ENCODE data around the gene ALDH3A2. TPM values are rescaled to one million over a fixed set of nuclear protein-coding genes. Genes with fewer than 3 reads are reported as not detected.

ALDH3A2 gene
- total RNA-seq, 1 experiment from 2014 or later, result 44.4 TPM

- H3K27me3 ChIP-seq (ENCODE audit: control insufficient read depth, insufficient read depth, low read length), result no peaks in the 10 kb centered on the region
- no peaks in the 10 kb centered on the region; the same call in 1 of the 2 replicates for H3K9me3 ChIP-seq (ENCODE audit: control insufficient read depth, insufficient read depth, low read depth, low read length)
- intact Hi-C loops (cut with micrococcal nuclease; ENCODE audit: unreplicated experiment), result no loop called here
- H3K27ac ChIP-seq (ENCODE audit: low read length), result no peak overlapping the region
- BruUV-seq (replicated peaks), result no TSS peak
- no peak for TF ChIP-seq CTCF (IDR thresholded peaks at IDR 0.05)
- in situ Hi-C loops (cut with HindIII; ENCODE audit: low pct_unique_long_range_greater_than_20kb, low sequenced_read_pairs), result no loop called here
- no peak overlapping the region for H3K4me3 ChIP-seq (ENCODE audit: low read depth in 2 of 2, low read length in 2 of 2)
- CTCF ChIA-PET, result no interaction called here
- ATAC-seq, result no peak
- DNase-seq (ENCODE audit: low read depth, low spot score), result no peak
- no peaks in the 10 kb centered on the region; the same call in 1 of the 2 replicates for H3K4me1 ChIP-seq (ENCODE audit: control insufficient read depth, insufficient read depth, low read length)
- no peaks in the 10 kb centered on the region; the same call in 1 of the 2 replicates for H3K36me3 ChIP-seq (ENCODE audit: control insufficient read depth, insufficient read depth, low read length)
- POLR2A ChIA-PET, result no interaction called here
These were observed 8.5 kb downstream of the ALDH3A2 start for GRCh38 chr17:19656851-19657581.

GRCh38 chr17:19659366-19660177 lies 11.0 kb downstream of the ALDH3A2 start:
- no peaks in the 10 kb centered on the region; the same call in 1 of the 2 replicates for H3K36me3 ChIP-seq (ENCODE audit: control insufficient read depth, insufficient read depth, low read length)
- no peaks in the 10 kb centered on the region; the same call in 1 of the 2 replicates for H3K9me3 ChIP-seq (ENCODE audit: control insufficient read depth, insufficient read depth, low read depth, low read length)
- no peak overlapping the region for H3K27ac ChIP-seq (ENCODE audit: low read length)
- ChIA-PET CTCF (interaction anchor here (0.7 kb wide), 2 partner anchors 60 to 94 kb away, joined by 4 to 5 read pairs; no protein-coding TSS in a partner anchor), POLR2A (no interaction called here)
- DNase-seq (ENCODE audit: low read depth, low spot score) (no peak), ATAC-seq (no peak)
- TF ChIP-seq CTCF (IDR thresholded peaks at IDR 0.05) (no peak), TCF7L2 (IDR thresholded peaks at IDR 0.05; ENCODE audit: low read depth, low read length) (no peak), POLR2AphosphoS5 (IDR thresholded peaks at IDR 0.05; ENCODE audit: low read depth, low read length) (no peak), SIN3A (IDR thresholded peaks at IDR 0.05; ENCODE audit: borderline replicate concordance, insufficient read depth, low read depth, low read length) (no peak), REST (IDR thresholded peaks at IDR 0.05; ENCODE audit: insufficient read depth in 1 of 2, low read depth in 2 of 2, low read length in 1 of 2) (no peak)
- in situ Hi-C loops (cut with HindIII; ENCODE audit: low pct_unique_long_range_greater_than_20kb, low sequenced_read_pairs) (no loop called here), intact Hi-C loops (cut with micrococcal nuclease; ENCODE audit: unreplicated experiment) (no loop called here)
- no peak overlapping the region for H3K4me3 ChIP-seq (ENCODE audit: low read depth in 2 of 2, low read length in 2 of 2)
- BruUV-seq (replicated peaks), result no TSS peak
- no peaks in the 10 kb centered on the region for H3K27me3 ChIP-seq (ENCODE audit: control insufficient read depth, insufficient read depth, low read length)
- no peaks in the 10 kb centered on the region; the same call in 1 of the 2 replicates for H3K4me1 ChIP-seq (ENCODE audit: control insufficient read depth, insufficient read depth, low read length)
